ENCODE measurements around the gene OR7G3. TPM values are rescaled to one million over a fixed set of nuclear protein-coding genes. Genes with fewer than 3 reads are reported as not detected.
A peak's percentile ranks its signal among the peaks of the same experiment; 100 is the strongest.

Gene OR7G3
- total and polyA plus RNA-seq, 2 of the 8 experiments (the other 6 are each of a cell fraction or from before 2014, with no cell fraction given) = not detected

- Histone ChIP-seq H2BK15ac (ENCODE audit: low read length) (no peak overlapping the region), H3K18ac (ENCODE audit: extremely low read depth, low read length) (no peak overlapping the region), H3K4ac (replicated peaks; ENCODE audit: insufficient read length, low read depth, low read length) (no peak overlapping the region), H3K56ac (replicated peaks; ENCODE audit: insufficient read length, low read depth, low read length) (no peak overlapping the region), H3K27ac (ENCODE audit: low read depth, low read length) (no peak overlapping the region), H3K27me3 (replicated peaks in 1 of 4; ENCODE audit: control insufficient read depth in 3 of 4, extremely low read depth in 1 of 4, insufficient read depth in 3 of 4, low read length in 3 of 4) (no peaks in the 10 kb centered on the region), H4K91ac (replicated peaks; ENCODE audit: insufficient read length, low read length) (no peak overlapping the region), H3K23ac (ENCODE audit: insufficient read length) (no peak overlapping the region), H3K4me2 (ENCODE audit: insufficient read depth in 1 of 2, low read depth in 2 of 2, low read length in 2 of 2) (peak overlapping the region; percentile 70 to 91), H3K23me2 (ENCODE audit: low read depth, low read length) (peaks cover 3% of the 10 kb centered on the region; the same call in 1 of the 2 replicates), H4K8ac (ENCODE audit: extremely low read depth, insufficient read depth, low read length) (no peak overlapping the region), H4K5ac (ENCODE audit: insufficient read length, low read depth, low read length) (no peak overlapping the region), H2AFZ (ENCODE audit: low read length) (peak overlapping the region; percentile 100), H2BK5ac (ENCODE audit: low read depth, low read length) (no peak overlapping the region), H3K4me3 (ENCODE audit: extremely low read depth in 1 of 4, insufficient read depth in 2 of 4, low read depth in 3 of 4, low read length in 4 of 4) (peak overlapping the region; percentile 95 to 99 (median 98)), H3K79me2 (ENCODE audit: control insufficient read depth in 1 of 2, insufficient read depth in 2 of 2, low read length in 2 of 2) (peaks cover 17 to 45% of the 10 kb centered on the region in 2 experiments), H3K36me3 (ENCODE audit: control insufficient read depth in 2 of 4, insufficient read depth in 4 of 4, low read length in 3 of 4) (peaks cover 0 to 6% (median 0%) of the 10 kb centered on the region in 4 experiments; a peak in 1 of 8 replicates), H2AK5ac (ENCODE audit: low read depth, low read length) (no peak overlapping the region), H3K9me3 (ENCODE audit: insufficient read depth in 2 of 2, low read depth in 1 of 2, low read length in 1 of 2) (peaks cover 0 to 4% of the 10 kb centered on the region in 2 experiments; a peak in 1 of 4 replicates), H4K20me1 (replicated peaks in 1 of 2; ENCODE audit: control insufficient read depth in 1 of 2, insufficient read depth in 2 of 2, low read length in 2 of 2) (no peaks in the 10 kb centered on the region), H3K9ac (replicated peaks in 1 of 4; ENCODE audit: extremely low read depth in 1 of 4, low read depth in 3 of 4, low read length in 3 of 4) (peak overlapping the region; percentile 2 to 99 (median 82); a peak in 5 of 7 replicates), H3K4me1 (replicated peaks in 1 of 4; ENCODE audit: control insufficient read depth in 3 of 4, insufficient read depth in 4 of 4, low read length in 3 of 4) (no peaks in the 10 kb centered on the region), H2BK20ac (ENCODE audit: low read length) (no peak overlapping the region), H3K79me1 (ENCODE audit: low read depth, low read length) (no peaks in the 10 kb centered on the region), H3K14ac (ENCODE audit: insufficient read length) (no peak overlapping the region), H2BK120ac (replicated peaks; ENCODE audit: low read depth, low read length) (no peak overlapping the region), H2BK12ac (ENCODE audit: low read depth, low read length) (no peak overlapping the region)
- ChIA-PET POLR2A (ENCODE audit: partially characterized antibody) (no interaction called here), CTCF (ENCODE audit: partially characterized antibody) (no interaction called here)
- no peak for FAIRE-seq
- no peak for DNase-seq (ENCODE audit: low read depth in 1 of 2, low spot score in 2 of 2)
- 48% methylated on average over 8 of the region's 8 CpGs; no CpG with 5 or more reads in 1 of the 2 experiments for WGBS, 2 experiments (ENCODE audit: extremely low coverage in 1 of 2, insufficient coverage in 1 of 2, insufficient read length in 1 of 2, insufficient replicate concordance in 2 of 2, low coverage in 1 of 2, low lambda C conversion rate in 2 of 2, missing lambda C conversion rate in 1 of 2)
- TF ChIP-seq KDM5A (IDR thresholded peaks at IDR 0.05; ENCODE audit: low read length) (no peak), YY1 (IDR thresholded peaks at IDR 0.05; ENCODE audit: low read depth, low read length) (no peak), TCF12 (IDR thresholded peaks at IDR 0.05; ENCODE audit: low read depth, low read length) (no peak), SP2 (IDR thresholded peaks at IDR 0.05; ENCODE audit: low read length) (no peak), CHD1 (IDR thresholded peaks at IDR 0.05; ENCODE audit: low read depth, low read length) (no peak), RXRA (IDR thresholded peaks at IDR 0.05; ENCODE audit: insufficient read depth, low read depth, low read length) (no peak), SUZ12 (IDR thresholded peaks at IDR 0.05; ENCODE audit: low read length) (no peak), SRF (IDR thresholded peaks at IDR 0.05; ENCODE audit: low read depth, low read length) (no peak), KDM4A (IDR thresholded peaks at IDR 0.05; ENCODE audit: low read depth, low read length, severe bottlenecking) (no peak)
- TF ChIP-seq, protein P1, sequence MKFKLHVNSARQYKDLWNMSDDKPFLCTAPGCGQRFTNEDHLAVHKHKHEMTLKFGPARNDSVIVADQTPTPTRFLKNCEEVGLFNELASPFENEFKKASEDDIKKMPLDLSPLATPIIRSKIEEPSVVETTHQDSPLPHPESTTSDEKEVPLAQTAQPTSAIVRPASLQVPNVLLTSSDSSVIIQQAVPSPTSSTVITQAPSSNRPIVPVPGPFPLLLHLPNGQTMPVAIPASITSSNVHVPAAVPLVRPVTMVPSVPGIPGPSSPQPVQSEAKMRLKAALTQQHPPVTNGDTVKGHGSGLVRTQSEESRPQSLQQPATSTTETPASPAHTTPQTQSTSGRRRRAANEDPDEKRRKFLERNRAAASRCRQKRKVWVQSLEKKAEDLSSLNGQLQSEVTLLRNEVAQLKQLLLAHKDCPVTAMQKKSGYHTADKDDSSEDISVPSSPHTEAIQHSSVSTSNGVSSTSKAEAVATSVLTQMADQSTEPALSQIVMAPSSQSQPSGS (IDR thresholded peaks at IDR 0.05; ENCODE audit: low read length) = no peak
These were observed 12.9 kb upstream of the OR7G3 start for GRCh38 chr19:9139609-9140158.

Data from H1 (cell line).